GM18526 (cell line): ENCODE data around the gene MAP2K6.

Experiments
- POLR2A ChIP-seq: IDR thresholded peaks from 3 replicates; pipeline ENCODE4 v1.6.1; 2011; ENCODE audit not compliant: insufficient read length; ENCODE audit errors: extremely low read depth

The MAP2K6 gene

DNA sequence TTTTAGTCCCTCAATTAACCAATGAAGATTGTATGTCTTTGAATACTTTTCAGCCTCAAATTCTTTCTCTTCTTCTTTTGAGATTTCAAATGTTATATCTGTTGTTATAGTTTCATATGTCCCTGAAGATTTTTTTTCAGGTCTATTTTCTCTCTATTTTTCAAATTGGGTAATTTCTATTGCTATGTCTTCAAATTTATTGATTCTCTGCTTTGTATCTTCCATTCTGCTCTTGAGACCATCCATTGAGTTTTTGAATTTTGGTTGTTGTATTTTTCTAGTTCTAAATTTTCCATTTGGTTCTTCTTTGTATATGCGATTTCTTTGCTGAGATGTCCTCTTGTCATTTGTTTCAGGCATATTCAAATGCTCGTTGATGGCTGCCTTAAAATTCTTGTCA, 26.7 kb downstream of the MAP2K6 start:
- no peak for TF ChIP-seq POLR2A

GRCh38 chr17:69443138-69443537, 28.6 kb downstream of the MAP2K6 start:
- TF ChIP-seq POLR2A, result no peak

GRCh38 chr17:69444023-69444422, 29.5 kb downstream of the MAP2K6 start:
- TF ChIP-seq POLR2A, result no peak

- no peak for TF ChIP-seq POLR2A
Observed at GRCh38 chr17:69445132-69445531, 30.6 kb downstream of the MAP2K6 start.

- no peak for TF ChIP-seq POLR2A
Observed at GRCh38 chr17:69447726-69448125, 33.2 kb downstream of the MAP2K6 start.

GRCh38 chr17:69448431-69449102, 34.1 kb downstream of the MAP2K6 start:
- no peak for TF ChIP-seq POLR2A

DNA sequence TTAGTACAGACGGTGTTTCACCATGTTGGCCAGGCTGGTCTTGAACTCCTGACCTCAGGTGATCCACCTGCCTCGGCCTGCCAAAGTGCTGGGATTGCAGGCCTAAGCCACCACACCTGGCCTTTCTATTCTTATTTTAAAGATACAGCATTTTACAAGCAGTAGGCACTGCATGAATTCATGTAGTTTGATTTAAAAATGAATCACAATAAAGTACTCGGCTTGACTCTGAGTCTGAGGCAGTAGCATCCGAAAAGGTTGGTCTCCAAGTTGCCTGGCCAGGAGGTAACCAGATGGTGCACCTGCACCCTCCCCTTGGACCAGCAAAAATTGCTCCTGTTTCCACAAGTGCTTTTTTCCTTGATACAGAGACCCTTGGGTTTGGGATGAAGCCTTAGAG, 35.6 kb downstream of the MAP2K6 start:
- no peak for TF ChIP-seq POLR2A

DNA sequence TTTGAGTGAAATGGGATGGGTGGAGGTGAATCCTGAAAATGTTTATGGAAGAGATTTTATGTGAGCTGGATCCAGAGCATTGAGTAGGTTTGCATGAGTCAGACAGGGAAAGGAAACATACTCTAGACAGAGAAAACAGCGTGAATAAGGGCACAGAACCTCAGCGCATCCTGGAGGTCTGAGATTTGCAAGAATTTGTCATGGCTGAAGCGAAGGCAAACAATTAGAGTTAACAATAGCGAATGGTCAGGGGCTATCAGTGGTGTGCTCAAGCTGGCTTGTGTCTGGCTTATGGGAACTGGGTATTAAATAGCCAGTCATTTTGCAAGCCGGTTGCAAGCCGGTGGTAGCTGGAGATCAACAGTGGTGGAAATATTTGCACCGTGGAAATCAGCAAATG, 36.4 kb downstream of the MAP2K6 start:
- no peak for TF ChIP-seq POLR2A

DNA sequence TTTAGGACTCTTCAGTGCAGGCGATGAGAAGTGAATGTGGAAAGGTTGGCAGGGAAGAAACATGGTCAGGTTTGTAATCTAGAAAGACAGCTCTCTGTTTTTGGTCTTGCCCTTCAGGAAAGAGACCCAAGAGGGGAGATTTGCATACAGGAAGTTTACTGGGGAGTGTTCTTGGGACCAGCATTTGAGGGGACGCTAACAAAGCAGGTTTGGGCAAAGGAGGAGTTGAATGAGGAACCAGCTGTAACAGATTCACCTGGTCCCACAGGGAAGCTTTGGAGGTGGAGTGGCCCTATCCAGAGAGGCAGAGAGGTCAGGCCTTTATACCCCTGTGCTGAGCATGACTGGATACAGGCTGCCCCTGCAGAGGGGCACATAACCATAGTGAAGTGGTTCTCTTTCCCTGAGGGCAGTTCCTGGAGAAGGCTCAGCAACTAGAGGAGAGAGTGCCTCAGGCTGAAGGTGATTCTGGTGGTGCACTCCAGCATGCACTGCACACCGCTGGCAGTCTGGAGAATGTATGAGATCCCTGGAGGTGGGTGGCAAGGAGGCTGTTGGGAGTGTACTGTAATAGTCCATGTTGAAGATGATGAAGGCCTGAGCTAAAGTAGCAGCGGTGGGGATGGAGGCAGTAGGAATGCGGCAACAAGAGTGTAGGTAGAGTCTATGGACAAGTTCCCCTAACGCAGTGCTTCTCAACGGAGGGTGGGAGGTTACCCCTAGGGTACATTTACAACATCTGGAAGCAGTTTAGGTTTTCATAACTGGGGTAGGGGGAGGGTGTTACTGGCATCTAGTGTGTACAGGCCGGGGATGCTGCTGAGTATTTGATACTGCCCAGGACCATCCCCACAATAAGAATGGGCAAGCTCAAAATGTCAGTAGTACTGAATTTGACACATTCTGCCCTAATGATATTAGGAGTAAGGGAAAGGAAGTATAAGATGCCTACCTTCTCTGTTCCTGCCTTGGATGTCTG, 37.2 kb downstream of the MAP2K6 start:
- TF ChIP-seq POLR2A, result no peak

GRCh38 chr17:69452664-69453260, 38.3 kb downstream of the MAP2K6 start:
- TF ChIP-seq POLR2A, result no peak

DNA sequence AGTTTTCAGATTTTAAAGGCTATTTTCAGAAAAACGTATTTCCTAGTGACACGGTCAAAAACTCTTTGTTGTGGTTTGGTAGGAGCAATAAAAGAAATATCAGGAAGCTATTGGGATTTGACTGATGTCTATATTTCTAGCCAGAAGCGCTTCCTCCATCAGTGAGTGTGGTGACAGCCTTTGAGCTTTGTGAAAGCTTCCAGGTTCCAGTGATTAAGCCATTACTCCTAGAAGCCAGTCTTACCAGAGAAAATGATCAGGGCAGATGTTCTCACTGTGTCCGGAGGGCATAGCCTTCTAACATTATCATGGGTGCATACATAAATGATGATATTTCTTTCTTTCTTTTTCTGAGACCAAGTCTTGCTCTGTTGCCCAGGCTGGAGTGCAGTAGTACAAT, 39.6 kb downstream of the MAP2K6 start:
- TF ChIP-seq POLR2A, result no peak

- TF ChIP-seq POLR2A, result no peak
Observed at GRCh38 chr17:69455040-69455439, 40.5 kb downstream of the MAP2K6 start.

- no peak for TF ChIP-seq POLR2A
Observed at GRCh38 chr17:69457603-69458002, 43.1 kb downstream of the MAP2K6 start.

DNA sequence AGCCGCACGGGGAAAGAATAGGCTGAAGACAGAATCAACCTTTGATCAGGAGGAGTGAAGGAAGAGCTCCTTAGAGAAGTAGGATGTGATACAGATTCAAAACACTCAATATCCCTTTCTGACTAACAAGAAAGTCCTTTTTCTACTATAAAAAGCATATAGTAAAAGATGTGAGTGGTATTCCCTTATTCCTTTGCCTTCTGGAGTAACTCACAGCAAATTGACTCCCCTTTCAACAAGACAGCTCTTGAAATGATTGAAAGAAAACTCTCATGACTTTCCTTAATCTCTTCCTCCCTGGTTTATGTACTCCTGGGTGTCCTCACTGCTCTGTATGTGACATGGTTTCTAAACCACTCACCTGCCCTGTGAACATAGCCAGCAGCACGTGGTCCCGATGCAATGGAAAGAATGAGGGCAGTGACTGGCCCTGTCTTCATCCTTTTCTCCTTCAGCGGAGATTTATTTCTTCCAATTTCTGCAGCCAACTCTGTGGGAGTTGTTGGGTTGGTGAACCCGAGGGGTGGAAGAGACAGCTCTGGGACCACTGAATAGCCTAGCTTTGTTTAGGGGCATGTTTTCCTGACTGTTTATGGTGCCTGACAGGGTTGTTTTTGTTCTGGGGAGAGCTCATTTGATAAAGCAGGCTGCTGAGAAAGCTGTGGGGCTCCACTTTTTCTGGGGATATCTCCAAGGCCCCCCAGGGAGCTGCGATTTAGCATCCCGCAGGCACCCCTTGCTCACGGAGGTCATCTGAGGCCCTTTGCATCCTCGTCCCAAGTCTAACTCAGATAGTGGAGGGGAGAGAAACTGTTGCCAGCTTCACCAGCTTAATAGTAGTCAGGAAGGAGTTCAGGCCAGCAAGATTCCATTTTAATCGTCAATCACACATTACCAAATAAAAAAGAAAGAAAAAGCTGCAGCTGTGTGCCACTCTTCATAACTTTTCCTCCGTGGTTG, 46.7 kb downstream of the MAP2K6 start:
- no peak for TF ChIP-seq POLR2A

DNA sequence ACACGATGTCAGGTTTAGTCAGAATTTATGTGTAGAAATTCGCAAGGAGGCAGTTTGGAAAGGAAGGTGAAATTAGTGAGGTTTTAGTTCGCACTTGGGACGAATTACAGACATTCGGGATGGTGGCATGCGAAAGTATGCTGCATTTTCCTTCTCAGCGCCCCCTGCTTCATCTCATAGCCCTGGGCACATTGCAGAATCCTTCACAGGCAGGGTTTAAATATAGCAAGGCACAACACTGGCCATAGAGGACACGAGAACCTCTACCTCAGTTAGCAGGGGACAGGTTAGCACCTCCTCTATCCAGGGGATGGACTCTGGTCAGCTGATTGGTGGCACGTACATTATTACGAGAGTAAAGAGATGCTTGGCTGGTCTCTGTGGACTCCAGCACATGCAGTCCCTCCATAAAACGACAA, 47.5 kb downstream of the MAP2K6 start:
- TF ChIP-seq POLR2A, result no peak

DNA sequence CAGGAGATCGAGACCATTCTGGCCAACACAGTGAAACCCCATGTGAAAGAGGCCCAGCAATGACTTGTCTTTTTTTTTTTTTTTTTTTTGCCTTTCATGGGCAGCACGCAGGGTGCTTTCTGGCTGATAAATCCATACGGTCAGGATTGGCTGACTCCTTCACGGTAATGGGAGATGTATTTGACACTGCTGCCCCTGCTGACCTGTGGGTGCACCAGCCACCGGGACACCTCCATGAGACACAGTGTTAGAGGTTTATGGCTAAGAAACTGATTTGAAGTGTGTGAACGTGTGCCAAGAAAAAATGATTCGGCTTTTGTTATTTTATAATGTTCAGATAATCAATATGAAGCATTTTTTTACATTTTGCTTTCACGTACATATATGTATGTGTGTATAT, 48.4 kb downstream of the MAP2K6 start:
- TF ChIP-seq POLR2A, result no peak
